Measurements from ENCODE around the gene PLEKHG5.

PLEKHG5 gene, protein sequence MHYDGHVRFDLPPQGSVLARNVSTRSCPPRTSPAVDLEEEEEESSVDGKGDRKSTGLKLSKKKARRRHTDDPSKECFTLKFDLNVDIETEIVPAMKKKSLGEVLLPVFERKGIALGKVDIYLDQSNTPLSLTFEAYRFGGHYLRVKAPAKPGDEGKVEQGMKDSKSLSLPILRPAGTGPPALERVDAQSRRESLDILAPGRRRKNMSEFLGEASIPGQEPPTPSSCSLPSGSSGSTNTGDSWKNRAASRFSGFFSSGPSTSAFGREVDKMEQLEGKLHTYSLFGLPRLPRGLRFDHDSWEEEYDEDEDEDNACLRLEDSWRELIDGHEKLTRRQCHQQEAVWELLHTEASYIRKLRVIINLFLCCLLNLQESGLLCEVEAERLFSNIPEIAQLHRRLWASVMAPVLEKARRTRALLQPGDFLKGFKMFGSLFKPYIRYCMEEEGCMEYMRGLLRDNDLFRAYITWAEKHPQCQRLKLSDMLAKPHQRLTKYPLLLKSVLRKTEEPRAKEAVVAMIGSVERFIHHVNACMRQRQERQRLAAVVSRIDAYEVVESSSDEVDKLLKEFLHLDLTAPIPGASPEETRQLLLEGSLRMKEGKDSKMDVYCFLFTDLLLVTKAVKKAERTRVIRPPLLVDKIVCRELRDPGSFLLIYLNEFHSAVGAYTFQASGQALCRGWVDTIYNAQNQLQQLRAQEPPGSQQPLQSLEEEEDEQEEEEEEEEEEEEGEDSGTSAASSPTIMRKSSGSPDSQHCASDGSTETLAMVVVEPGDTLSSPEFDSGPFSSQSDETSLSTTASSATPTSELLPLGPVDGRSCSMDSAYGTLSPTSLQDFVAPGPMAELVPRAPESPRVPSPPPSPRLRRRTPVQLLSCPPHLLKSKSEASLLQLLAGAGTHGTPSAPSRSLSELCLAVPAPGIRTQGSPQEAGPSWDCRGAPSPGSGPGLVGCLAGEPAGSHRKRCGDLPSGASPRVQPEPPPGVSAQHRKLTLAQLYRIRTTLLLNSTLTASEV

GRCh38 chr1:6491480-6491962 lies at the start of gene PLEKHG5:
Gene PLEKHG5 (minus strand): TSS chr1:6491667. CDS start chr1:6477571, 14,096 bp downstream.
- TF ChIP-seq, protein P1, sequence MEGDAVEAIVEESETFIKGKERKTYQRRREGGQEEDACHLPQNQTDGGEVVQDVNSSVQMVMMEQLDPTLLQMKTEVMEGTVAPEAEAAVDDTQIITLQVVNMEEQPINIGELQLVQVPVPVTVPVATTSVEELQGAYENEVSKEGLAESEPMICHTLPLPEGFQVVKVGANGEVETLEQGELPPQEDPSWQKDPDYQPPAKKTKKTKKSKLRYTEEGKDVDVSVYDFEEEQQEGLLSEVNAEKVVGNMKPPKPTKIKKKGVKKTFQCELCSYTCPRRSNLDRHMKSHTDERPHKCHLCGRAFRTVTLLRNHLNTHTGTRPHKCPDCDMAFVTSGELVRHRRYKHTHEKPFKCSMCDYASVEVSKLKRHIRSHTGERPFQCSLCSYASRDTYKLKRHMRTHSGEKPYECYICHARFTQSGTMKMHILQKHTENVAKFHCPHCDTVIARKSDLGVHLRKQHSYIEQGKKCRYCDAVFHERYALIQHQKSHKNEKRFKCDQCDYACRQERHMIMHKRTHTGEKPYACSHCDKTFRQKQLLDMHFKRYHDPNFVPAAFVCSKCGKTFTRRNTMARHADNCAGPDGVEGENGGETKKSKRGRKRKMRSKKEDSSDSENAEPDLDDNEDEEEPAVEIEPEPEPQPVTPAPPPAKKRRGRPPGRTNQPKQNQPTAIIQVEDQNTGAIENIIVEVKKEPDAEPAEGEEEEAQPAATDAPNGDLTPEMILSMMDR (IDR thresholded peaks at IDR 0.05), result no peak

- TF ChIP-seq, protein P1 (IDR thresholded peaks at IDR 0.05), result no peak
Observed at GRCh38 chr1:6538956-6539355, 47.5 kb upstream of the PLEKHG5 start.

- TF ChIP-seq, protein P1 (IDR thresholded peaks at IDR 0.05), result no peak
Observed at GRCh38 chr1:6536291-6536690, 44.8 kb upstream of the PLEKHG5 start.

DNA sequence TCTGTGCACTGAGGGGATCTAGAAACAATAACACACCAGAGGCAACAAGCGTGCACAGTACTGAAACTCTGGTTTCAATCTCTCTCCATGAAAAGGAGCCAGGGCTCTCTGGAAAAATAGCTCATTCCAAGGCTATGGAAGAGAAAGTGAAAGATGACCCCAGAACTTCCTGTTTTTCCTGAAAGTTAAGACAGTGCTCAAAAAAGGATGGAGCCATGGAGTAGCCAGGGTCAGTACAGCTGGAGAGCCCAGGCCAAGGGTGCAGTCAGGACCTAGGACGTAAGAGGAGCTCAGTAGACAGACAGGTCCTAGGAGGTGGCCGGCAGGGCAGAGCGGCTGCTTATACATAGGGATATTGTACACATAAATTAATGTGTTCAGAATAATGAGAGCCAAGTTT lies 43.7 kb upstream of the PLEKHG5 start:
- TF ChIP-seq, protein P1 (IDR thresholded peaks at IDR 0.05), result no peak

DNA sequence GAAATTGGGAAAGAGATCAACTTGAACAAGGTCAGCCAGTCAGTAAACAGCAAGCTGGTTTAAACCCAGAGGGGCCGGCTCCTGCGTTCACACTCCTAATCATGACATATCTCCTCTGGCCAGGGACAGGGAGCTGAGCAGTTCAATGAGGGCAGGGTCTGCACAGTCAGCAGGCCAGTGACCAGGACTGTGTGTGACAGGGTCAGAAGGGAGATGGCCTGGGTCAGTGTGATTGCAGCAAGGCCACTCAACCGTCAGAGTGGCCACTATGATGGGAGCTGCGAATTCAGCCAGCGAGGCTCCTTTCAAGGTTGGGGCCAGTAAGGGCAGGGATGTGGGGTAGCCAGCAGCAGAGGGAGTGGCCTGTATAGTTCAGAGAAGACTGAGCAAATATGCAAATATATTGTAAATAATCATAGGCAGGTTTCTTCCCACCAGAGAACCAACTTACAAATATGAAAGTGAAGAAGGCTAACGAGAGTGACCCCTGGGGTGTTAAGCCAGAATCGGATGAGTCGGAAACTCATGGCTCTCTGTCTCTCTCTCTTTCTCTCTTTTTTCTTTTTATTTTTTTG lies 42.9 kb upstream of the PLEKHG5 start:
- TF ChIP-seq, protein P1 (IDR thresholded peaks at IDR 0.05), result no peak

DNA sequence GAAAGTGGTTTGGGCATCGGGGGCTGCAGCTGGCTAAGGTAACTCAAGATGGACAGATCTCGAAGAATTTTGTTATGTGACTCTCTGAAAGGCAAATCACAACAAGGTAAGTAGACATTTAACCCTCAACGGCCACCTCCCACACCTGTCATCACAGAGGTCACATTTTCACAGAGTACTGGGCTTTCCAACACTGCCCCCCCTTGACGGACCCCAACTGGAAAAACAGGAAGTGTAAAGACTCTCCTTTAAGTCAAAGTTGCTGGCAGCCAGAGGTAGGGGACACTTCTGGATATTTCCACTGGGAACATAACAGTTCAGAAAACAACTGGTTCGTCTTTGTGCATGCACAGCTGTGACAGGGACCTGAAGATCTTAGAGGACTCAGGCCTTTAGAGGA lies 40.5 kb upstream of the PLEKHG5 start:
- TF ChIP-seq, protein P1 (IDR thresholded peaks at IDR 0.05), result no peak

- TF ChIP-seq, protein P1 (IDR thresholded peaks at IDR 0.05), result no peak
Observed at GRCh38 chr1:6530504-6531160, 39.2 kb upstream of the PLEKHG5 start.

All from LNCAP (cell line).